NCI-H526 (cell line): ENCODE measurements around the gene OR10H5.
"Not testable (repeated sequence)": the region's sequence is repeated elsewhere in the genome, so short reads cannot be mapped to it uniquely, and the experiment has no call there.

Source experiments
- DNase-seq, 2 experiments: peaks; one replicate each; lab custom pipeline; 2025; lab: John Stamatoyannopoulos, UW

OR10H5 gene

GRCh38 chr19:15811476-15811875, 24.0 kb downstream of the OR10H5 start:
- DNase-seq = no peak

- peak; percentile 13 to 14 for DNase-seq
These were observed 24.7 kb downstream of the OR10H5 start for GRCh38 chr19:15812060-15812722.

GRCh38 chr19:15813916-15814315, 26.5 kb downstream of the OR10H5 start:
- no peak for DNase-seq

GRCh38 chr19:15815306-15815705, 27.8 kb downstream of the OR10H5 start, which contains the start of gene OR10H1:
Gene OR10H1 (minus strand): TSS chr19:15815664. CDS start chr19:15808037, 7,627 bp downstream.
- DNase-seq = no peak

GRCh38 chr19:15820646-15821045, 33.2 kb downstream of the OR10H5 start:
- DNase-seq = no peak

- DNase-seq = no peak
These were observed 38.3 kb downstream of the OR10H5 start for GRCh38 chr19:15825753-15826152.

- no peak for DNase-seq
These were observed 40.7 kb downstream of the OR10H5 start for GRCh38 chr19:15828121-15828610.

- not testable (repeated sequence) for DNase-seq
These were observed 41.3 kb downstream of the OR10H5 start for GRCh38 chr19:15828611-15829305.

- no peak for DNase-seq
These were observed 41.8 kb downstream of the OR10H5 start for GRCh38 chr19:15829306-15829698.

GRCh38 chr19:15829786-15830185, 42.3 kb downstream of the OR10H5 start:
- DNase-seq = no peak

- DNase-seq = no peak
These were observed 44.2 kb downstream of the OR10H5 start for GRCh38 chr19:15831626-15832025.

- not testable (repeated sequence) for DNase-seq
These were observed 46.8 kb downstream of the OR10H5 start for GRCh38 chr19:15834232-15834631.

GRCh38 chr19:15835565-15836329, 48.3 kb downstream of the OR10H5 start:
- not testable (repeated sequence) for DNase-seq

- peak; percentile 89 to 94 for DNase-seq
These were observed 49.1 kb downstream of the OR10H5 start for GRCh38 chr19:15836330-15837220.

- DNase-seq = peak in 1 of 2 experiments; percentile 60
These were observed 49.8 kb downstream of the OR10H5 start for GRCh38 chr19:15837221-15837731.

GRCh38 chr19:15838351-15838750, 50.9 kb downstream of the OR10H5 start:
- DNase-seq = no peak

- DNase-seq = not testable (repeated sequence)
These were observed 52.4 kb downstream of the OR10H5 start for GRCh38 chr19:15839888-15840287.

GRCh38 chr19:15840833-15841232, 53.4 kb downstream of the OR10H5 start:
- no peak for DNase-seq

- no peak for DNase-seq
These were observed 54.6 kb downstream of the OR10H5 start for GRCh38 chr19:15841875-15842569.

GRCh38 chr19:15843203-15843893, 55.9 kb downstream of the OR10H5 start:
- no peak for DNase-seq
